ENCODE data around the gene BDKRB2.

Gene BDKRB2

DNA sequence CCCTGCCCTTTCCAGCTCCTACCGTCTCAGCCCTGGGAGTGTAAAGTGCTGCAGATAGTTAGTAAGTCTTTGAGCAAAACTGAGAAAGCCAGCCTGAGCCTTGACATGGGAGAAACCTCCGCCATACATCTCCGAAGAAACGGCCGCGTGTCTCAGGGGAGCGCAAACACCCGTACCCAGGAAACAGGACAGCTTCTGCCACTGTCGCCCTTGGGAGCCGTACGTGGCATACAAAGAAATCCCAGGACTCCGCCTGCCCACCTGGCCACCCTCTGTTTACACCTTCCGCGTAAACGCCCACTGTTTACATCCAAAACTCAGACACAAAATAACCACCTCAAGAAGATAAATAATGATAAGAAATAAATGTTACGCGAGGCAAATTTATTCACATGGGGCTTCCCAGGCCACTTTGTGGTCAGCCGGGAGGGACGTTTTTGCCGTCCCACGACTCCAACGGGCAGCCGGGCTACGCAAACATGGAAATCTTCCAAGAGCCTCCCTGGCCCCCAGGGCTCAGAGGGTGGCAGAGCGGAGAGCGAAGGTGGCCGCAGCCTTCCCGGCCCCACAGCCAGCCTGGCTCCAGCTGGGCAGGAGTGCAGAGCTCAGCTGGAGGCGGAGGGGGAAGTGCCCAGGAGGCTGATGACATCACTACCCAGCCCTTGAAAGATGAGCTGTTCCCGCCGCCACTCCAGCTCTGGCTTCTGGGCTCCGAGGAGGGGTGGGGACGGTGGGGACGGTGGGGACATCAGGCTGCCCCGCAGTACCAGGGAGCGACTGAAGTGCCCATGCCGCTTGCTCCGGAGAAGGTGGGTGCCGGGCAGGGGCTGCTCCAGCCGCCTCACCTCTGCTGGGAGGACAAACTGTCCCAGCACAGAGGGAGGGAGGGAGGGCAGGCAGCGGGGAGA, at the start of gene BDKRB2:
BDKRB2 (plus strand) TSS at position 689 of the 908 bp plus-strand sequence. CDS start 32,269 bp downstream, outside the sequence.
- peak; percentile 10 for DNase-seq

DNA sequence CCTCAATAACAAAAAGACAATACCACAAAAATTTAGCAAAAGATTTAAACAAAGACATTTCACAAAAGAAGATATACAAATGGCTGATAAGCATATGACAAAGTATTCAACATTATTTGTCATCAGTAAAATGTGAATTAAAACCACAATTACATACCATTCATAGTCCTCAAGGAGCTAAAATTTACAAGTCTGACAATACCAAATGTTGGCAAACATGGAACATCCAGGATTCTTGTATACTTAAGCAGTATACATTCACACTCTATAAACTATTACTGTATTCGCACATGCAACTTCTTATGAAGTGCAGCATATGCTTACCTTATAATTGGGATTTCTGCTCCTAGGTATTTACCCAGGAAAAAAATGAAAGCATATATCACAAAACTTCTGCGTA, 49.7 kb upstream of the BDKRB2 start:
- no peak for DNase-seq

DNA sequence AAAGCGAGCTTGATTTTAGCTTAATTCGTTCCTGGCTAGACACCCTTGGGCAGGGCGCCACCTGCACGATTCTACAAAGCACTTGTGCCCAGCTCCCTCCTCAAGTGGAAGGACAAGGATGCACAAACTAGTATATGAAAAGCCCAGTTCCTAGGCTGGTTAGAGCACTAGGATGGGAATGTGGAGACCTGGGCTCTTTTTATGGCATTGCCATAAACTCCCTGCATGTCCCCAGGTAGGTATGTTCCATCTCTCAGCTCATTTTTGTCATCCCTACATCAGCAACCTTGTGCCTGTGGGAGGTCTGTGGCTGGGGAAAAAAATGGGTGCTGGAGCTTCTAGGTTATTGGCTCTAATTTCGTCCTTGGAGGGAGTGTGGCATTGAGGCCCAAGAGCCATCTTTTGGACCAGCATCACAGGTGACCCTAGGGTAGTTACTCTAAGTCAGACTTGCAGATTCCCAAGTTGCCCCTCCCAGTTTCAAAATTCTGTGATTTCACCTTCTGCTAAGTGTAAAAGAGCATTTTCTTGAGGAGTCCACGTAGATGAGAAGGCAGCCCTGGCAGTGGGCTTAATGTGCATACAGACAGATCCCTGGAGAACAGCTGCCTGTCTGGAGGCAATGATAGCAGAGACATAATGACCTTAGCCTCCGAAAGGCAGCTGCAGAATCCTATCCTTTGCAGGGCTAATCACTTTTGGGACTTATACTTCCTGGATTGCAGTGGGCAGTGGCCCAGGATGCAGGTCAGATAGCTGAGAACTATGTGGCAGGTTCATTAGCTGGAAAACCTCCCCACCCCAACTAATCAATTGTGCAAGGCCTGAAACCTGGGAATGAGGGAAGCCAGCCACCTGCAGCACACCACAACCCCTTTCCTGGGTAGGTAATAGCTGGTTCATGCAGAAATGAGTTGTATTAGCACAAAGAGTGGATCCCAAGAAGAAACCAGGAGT, 47.6 kb upstream of the BDKRB2 start:
- DNase-seq = no peak

DNA sequence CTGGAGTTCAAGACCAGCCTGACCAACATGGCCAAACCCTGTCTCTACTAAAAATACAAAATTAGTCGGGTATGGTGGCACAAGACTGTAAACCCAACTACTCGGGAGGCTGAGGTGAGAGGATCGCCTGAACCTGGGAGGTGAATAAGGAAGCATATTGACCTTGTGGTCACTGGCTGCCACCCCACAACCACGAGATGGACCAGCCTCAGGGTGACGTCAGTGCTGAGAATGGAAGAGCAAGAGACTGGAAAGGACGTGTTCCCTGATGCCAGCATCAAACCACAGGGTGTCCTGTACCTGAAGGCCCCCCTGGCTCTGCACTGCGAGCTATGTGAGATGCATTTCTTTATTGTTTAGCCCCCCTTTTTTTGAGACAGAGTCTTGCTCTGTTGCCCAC, 45.9 kb upstream of the BDKRB2 start:
- no peak for DNase-seq

DNA sequence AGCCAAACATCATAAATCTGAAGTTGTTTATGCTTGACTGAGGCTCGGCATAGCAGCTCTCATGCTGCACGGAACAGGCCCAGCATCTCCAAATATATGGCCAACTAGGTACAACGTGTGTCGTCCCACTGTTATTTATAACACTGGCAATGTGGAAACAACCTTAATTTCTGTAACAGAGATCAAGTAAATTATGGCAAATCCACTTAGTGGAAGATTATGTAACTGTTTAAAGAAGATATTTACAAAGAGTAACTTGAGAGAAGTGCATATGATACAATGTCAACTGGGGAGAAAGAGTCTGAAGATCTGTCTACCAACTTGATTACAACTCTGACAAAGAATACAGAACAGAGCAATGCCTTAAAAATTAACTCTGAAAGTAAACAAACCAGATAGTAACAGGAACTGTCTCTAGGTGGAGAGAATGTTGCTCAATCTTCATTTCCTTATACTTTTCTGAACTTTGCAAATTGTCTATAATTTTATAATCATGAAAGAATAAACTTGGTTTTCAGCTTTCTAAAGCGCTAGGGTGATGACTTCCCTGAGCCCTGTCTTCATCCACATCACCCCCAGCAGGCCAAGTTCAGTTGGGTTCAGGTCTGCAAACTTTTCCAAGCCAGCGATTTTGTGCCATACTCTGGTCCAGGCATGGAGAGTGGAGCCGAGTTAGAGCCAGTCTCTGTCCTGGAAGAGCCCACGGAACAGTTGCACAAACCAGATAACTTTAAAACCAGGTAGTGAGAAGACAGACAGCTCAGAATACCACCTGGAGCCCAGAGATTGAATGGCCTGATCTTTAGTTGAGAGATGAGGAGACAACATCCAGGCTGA, 44.3 kb upstream of the BDKRB2 start:
- no peak for DNase-seq

DNA sequence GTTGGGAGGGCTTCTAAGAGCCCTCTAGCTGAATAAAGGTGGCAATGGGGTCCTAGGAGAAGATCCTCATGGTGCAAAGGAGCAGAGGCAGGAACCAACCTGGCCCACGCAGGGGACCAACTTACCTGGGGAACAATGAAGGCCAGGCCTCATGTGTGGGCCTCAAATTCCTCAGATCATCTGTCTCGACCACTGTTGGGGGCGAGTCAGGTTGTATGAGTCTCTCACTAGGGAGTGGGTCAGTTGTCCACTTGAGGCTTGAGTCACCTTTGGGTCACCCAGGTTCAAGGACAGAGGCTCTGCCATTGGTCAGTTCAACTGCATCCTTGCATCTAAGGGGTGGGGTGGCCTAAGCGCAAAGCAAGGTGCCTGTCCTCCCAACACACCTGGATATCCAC, 43.7 kb upstream of the BDKRB2 start:
- no peak for DNase-seq

DNA sequence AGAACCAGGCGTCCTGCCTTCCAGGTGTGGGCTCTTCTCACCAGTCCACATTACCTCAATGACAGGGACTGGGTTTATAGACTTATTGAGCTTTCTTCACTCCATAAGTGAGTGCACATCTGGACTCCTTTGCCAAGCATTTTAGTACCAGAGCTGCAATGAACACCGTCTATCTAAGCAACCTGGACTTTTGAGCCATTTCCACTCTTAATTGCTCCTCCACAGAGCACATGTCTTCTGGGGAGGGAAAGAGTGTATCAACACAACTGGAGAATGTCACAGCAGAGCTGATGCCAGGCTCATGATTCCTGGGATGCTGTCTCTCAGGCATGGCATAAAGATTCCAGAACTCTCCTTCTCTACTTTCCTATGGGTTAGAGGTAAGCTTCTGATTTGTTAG, 43.0 kb upstream of the BDKRB2 start:
- DNase-seq = no peak

DNA sequence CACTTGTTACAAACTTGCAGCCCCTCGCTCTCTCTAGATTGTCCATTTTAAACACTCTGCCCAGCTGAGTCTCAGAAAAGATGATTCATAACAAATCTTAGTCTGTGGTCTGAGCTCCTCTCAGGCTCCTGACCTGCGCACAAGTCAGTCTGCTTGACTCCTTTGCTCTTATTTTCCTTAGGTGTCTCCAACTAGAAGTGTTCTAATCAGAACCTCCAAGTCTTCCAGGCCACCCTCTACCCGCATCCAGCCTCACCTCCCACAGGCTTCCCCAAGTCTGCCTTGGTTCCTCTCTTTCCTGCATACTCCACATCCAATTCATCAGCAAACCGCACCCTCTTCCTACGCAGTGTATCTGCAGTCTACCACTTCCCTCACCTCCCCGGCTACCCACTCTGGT, 42.4 kb upstream of the BDKRB2 start:
- DNase-seq = no peak

DNA sequence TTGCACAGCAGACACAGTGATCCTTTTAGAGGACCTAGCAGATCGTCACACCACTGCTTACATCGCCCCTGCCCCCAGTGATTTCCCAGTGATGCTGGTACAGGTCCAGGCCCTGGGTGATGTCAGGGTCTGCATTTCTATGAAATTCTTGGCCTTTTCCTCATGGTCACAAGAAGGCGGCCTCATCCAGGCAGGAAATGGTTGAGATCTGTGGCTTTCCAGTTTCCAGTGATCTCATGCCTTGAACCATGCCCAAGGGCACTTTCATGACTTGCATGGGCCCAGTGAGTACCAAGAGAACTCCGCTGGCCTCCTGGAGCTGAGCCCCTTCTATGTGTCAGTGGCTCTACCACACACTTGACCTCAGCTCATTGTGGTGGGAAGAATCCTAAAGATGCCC, 41.9 kb upstream of the BDKRB2 start:
- no peak for DNase-seq

DNA sequence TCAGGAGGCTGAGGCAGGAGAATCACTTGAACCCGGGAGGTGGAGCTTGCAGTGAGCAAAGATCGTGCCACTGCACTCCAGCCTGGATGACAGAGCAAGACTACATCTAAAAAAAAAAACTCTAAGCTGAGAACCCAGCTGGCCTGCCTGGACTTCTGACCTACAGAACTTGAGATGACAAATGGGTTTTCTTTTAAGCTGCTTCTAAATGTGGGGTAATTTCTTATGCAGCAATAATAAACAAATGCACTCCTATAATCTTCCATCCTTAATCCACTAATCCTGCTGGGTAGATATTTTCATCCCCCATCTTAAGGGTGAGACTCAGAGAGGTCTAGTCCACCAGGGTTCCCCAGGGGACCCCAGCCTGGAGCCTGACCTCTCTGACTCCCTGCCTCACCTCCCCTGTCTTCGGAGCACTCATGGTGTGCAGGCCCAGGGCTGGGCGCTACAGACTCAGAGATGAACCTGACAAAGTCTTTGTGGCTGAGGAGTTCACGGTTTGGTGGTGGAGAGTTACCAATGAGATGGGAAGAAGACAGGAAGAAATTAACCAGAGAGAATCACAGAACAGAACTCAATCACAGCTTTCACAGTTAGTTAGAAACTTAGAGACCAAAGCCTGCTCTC, 39.7 kb upstream of the BDKRB2 start:
- no peak for DNase-seq

DNA sequence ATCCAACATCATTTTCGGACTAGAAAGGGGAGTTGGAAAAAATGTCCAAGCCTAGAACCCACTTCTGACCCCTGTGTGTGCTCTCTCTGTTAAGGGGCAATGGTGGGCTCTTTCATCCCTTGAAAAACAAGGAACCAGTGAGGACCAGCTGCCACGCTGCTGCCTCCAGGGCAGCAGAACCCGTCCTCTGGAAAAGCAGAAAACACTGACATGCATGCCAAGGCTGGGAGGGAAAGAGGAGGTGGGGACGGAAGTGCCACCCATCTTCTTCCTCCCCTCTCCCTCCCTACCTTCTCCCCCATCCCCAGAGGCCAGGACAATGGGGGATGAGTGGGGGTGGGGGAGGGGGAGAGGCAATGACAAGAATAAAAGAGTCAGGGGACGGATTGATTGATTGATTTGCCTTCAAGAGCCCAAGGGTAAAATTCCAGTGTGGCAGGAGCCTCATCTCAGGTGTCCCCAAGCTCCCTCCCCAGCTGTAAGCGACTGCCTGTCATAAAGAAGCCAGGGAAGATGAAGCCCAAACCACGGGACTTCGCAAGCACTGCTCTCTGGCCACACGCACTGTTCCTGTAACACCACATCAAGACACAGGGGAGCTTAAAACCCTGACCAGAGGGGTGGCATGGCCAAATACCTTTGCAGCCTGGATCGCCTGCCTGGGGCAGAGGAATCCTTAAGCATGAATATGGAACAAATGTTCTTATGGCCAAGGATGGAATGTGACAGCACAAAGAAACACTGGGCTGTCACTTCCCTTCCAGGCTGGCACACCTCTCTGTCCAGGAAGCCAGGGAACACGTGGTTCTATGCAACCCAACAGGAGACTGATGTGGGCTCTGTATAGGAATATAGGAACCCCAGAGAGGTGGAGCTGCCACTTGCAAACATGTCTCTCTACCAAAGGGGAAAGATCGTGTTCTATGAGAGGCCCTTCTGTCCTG, 38.9 kb upstream of the BDKRB2 start:
- DNase-seq = no peak

DNA sequence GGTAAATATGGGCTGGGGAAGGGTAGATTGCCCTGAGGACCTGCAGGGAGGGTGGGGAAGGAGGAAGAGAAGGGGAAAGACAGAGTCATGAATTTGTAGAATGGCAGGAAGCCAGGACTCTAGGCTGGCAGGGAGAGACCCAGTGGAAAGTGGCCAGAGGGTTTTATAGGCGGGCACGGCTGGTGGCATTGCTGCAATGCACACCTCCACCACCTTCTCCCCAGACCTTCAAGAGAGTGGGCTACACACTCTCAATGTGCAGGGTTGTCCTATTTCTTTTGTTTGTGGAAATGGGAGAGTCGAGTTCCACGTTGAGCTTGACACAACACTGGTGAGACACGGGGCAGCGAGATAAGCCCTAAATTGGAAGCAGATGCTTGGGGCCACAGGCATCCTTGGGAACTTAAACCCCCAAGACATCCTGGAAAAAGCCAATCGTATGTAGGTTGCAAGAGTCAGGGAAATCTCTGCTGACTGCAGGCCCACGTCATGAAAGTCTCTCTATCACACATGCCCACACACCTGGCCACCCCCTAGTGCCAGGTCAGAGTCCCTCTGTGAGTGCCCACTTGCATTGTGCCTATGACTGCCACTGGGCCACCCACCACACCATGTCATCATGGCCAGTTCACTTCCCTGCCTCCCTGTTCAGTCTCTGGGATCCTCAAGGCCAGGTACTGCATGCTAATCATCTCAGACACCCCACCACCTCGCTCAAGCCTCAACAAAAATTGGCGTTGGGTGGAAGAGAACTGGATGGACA, 38.0 kb upstream of the BDKRB2 start:
- no peak for DNase-seq

DNA sequence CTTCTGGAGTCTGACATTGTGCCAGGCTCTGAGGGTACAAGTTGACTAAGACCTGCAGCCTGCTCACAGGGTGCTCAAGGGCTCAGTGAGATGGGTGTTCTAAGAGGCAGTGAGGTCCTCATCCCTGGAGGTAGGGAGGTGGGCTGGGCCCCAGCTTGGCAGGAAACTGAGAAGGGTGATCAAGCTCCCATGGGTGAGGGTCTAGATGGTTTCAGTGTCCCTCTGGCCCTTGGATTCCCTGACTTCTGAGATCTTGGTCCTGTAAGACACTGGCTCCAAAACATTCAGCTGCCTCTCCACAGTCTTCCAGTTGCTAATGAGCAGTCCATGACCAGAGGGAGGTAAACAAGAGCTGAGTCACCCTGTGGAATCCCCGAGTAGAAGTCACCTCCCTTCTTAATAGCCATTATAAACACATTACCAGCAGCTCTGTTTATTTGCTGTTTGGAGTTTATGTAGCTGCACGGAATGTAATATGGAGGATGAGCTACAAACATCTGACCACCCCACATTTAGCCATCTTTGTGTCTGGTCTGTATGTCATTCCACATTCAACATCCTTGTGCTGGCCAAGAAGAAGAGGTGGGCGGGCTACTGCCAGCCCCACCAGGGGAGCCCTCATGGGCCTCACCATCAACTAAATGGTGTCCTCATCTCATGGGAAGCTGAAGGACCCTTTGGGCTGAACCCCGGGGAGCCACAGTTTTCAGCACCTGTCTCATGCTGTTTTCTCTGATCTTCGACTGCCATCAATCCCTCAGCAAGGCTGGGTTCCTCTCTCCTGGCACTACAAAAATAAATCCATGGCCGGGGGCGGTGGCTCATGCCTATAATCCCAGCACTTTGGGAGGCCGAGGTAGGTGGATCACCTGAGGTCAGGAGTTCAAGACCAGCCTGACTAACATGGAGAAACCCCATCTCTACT, 37.2 kb upstream of the BDKRB2 start:
- no peak for DNase-seq

DNA sequence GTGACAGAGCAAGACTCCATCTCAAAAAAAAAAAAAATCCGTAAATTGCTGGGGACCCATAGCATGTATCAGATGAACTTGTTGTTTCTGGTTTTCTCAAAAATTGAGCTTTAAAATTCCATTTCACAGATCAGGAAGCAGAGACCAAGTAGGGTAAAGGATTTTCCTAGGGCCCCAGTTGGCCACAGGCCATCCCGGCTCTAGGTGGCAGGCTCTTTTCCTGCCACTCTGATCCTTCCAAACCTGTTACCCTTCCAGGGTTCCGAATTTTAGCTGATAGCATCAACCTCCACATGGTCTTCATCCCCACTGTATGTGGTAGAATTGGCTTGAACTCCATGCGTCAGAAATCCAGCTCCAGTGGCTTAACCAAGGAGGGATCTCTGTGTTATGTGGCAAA, 36.1 kb upstream of the BDKRB2 start:
- DNase-seq = no peak

DNA sequence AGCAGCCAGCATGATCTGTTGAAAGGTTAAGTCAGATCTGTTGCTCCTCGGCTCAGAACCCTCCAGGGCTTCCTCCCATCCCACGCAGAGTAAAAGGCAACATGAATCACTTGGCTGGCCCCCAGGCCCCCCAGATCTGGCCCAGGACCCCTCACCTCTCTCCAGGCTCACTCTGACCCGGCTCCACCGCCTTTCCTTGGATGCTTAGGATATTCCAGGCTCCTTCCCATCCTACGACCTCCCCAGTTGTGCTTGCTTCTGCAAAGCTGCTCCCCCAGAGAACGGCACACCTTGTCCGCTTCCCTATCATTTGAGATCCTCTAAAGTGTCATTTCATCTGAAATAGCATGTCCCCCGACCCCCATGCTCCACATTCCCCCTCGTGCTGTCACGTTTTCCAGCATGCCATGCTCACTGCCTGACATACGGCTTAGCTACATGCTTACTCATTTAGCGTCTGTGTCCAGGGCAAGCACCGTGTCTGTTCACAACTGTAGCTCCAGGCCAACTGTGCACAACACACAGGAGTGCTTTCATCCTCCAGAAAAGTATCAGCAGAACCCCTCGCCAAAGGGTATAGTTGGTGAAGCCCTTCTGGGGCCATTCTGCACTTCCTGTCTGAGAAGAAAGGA, 33.6 kb upstream of the BDKRB2 start:
- DNase-seq = no peak

DNA sequence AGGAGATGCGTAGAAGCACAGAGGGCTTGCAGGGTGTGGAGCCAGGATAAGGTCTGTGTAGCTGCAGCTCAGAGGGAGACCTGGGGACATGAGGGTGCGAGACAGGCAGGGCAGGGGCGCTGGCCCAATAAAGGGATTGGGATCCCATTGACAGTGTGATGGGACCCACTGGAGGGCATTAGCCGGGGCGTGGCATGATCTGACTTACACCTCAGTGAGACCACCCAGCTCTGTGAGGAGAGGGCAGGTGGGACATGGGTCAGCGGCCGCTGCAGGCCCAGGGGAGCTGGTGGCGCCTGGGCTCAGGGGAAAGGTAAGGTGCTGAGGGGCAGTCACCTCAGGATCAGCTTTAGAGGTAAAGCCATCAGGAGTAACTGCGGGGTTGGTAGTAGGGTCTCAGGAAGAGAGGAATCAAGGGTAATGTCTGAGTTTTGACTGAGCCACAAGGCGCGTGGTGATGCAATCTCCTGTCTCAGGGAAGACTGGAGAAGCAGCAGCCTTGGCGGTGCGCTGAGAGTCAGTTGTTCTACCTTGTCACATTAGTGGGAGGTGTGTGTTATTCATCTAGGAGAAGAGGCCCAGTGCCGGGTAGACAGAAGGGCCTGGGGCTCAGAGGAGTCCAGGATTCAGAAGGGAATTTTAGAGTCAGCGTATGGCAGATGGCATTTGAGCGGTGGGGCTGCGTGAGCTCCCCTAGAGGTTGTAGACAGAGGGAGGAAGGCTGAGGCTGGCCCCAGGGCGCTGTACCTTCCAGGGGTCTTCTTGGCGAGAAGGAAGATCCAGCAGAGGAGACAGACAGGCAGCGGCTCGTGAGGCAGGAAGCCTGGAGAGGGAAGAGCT, 30.8 kb upstream of the BDKRB2 start:
- DNase-seq = no peak

DNA sequence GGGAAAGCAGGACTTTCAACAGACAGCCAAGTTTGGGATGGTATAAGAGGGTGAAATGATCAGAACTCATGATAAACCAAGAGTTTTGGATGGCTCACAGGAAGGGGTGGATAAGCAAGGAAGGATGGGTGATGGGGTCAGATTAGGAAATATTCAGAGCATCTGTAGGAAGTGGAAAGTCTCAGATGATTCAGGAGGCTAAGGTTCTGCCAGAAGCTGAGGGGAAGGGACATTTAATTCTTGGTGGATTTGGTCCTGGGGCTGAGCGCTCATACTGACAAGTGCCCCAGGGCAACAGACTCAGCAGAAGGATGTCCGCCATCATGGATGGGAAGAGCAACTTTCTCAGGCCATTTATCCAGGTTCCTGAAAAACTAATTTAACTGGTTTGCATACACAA, 28.4 kb upstream of the BDKRB2 start:
- DNase-seq = no peak

DNA sequence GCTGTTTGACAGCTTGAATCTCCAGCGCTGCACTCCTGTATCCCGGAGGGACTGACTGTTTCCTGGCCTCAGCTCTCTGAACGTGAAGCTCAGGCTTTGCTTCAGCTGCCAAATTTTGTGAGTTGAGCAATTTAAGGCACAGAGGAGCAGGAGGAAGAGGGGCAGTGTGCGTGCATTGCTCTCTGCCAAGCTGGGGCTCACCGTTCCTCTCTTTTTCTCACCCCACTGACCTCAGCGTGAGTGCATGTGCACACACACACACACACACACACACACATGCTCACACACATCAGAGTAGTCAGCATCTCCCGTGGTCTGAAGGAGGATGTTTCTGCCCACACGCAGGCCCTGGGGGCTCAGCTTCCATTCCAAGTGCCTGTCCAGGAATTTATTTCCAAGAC, 27.8 kb upstream of the BDKRB2 start:
- DNase-seq = no peak
